ENCODE results near the gene CELSR3. TPM values are rescaled to one million over a fixed set of nuclear protein-coding genes. Genes with fewer than 3 reads are reported as not detected.

The CELSR3 gene
- total RNA-seq, 1 experiment from 2014 or later, result 1.9 TPM

DNA sequence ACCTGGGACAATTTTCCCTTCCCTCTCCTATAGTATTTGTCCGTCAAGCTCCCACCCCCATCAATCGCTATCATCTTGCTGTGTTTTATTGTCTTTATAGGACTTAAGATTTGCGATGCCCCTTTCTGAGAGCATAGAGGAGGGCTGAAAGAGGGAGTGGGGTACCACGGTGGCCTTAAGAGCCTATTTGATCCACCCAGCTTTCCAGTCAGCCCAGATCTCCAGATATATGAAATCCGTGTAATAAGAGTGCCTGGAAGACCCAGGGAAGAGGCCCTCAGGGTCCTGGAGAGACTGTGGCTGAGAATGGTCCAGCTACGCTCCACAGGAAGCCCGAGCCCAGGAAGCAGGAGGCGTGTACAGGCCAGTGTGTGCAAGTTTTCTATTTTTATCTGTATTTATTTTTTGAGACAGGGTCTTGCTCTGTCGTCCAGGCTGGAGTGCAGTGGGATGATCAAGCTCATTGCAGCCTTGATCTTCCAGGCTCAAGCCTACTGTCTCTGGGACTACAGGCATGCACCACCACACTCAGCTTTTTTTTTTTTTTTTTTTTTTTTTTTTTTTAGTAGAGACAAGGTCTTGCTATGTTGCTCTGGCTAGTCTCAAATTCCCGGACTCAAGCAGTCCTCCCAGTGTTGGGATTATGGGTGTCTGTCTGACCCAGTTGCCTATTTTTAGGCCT lies 24.0 kb upstream of the CELSR3 start:
- no peak for DNase-seq (ENCODE audit: low read depth)

DNA sequence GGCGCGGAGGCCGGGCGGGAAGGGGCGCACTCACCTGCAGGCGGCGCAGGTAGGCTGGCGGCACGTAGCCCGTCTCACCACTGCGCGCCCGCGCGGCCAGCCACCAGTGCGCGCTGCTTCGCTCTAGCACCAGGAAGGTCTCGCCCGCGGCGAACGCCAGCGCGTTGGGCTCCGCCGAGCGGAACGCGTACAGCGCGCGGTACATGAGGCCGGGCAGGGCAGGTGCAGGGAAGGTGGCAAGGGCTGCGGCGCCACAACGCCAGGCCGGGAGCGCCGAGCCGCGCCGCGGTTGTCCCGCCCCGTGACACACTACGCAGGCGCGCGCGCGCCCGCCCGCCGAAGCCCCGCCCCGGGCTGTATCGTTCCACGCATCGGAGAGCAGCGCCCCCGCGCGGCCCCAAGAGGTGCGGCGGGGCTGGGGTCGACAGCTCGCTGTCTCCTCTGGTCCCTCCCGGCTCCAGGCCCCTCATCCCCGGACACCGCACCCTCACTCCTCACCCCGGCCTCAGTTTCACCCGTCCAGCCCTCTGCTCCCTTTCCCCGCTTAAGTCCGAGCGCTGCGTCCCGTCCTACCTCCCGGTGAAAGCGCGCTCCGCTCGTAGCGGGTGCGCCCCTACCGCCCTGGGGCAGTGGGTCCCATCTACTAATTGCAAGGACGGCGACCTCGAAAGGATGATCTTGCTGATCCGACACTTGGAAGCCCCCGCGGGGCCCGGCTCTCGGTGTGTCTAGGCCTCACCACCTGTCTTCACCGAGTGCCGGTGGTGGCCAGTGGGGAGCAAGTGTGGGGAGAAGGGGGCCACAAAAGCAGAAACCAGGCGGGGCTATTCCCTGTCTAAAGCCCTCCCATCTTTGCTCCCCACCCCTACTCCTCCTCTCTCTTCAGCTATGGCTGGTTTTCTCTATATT lies 23.2 kb upstream of the CELSR3 start, which contains the start of gene NCKIPSD:
TSS of gene NCKIPSD (minus strand) at position 313 of the 909 bp plus-strand sequence. CDS start at position 205, 108 bp downstream.
- peak; percentile 87 for DNase-seq (ENCODE audit: low read depth)

DNA sequence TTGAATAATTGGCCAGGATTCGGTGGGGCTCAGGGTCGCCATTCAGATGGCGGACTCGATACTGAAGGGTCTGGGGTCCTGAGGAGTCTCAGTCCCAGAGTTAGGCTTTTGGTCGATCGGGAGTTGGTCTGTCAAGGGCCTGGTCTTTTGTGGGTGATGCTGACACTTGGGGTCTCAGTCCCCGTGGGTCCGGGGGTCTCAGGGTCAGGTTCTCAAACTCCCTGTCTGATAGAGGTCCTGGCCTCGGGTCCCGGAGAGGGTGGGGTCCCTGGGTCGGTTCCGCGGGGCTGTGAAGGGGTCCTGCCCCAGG lies 22.6 kb upstream of the CELSR3 start:
- DNase-seq (ENCODE audit: low read depth), result no peak

DNA sequence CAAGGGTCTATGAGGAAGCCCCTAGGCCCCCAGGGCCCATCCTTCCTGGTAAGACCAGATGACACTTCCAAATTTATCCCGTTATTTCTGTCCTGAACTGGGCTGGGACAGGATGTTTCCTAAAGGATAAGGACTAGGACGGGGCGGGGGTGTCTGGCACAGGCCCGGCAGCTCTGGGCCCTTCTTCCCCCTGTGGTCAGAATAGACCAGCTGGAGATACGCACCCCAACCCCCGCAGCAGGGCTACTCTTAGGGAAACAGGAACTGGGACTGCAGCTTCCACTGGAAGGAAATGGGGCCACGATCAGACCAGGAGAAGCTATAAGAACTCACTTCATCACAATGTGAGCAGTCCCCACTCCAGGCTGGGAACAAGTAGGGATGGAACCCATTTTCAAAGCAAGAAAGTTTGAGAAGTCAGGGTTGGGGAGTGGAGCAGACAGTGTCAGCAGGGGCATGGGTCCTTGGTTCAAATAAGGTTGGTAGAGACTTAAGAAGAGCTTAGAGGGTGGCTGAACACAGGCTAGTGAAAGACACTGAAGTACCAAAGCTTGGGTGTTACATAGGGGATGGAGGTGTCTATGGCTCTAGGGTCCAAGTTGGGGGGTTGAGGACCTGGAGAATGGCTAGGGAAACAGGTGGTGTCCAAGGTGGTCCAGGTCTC lies 21.9 kb upstream of the CELSR3 start:
- DNase-seq (ENCODE audit: low read depth), result no peak

DNA sequence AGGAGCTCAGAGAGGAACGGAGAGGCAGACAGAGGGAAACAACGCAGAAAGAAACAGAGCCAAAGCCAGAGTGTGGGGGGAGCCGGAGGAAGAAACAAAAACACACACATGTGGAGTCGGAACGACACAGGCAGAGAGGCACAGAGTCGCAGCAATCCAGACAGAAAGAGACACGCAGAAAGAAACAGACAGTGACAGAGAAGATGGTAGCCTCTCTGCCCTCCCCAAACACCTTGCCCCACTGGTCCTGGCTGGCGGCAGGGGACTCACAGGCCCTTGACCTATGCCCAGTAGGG lies 21.3 kb upstream of the CELSR3 start:
- no peak for DNase-seq (ENCODE audit: low read depth)

DNA sequence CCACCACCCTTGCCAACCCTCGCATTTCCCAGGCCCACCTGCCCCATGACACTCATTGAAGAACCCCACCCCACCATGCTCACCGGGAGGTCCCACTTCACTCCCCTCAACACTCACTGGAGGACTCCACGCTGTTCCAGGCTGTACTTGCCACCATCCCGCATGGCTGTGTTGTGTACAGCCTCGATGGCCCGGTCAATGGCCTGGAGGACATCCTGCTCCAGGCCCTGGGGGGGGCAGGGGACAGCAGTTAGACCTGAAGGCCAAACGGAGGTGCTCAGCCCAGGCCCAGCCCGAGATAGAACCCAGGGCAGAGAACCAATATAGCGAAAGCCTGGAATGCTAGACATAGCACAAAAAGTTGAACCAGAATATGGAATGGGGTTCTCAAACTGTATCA lies 20.1 kb upstream of the CELSR3 start:
- no peak for DNase-seq (ENCODE audit: low read depth)

DNA sequence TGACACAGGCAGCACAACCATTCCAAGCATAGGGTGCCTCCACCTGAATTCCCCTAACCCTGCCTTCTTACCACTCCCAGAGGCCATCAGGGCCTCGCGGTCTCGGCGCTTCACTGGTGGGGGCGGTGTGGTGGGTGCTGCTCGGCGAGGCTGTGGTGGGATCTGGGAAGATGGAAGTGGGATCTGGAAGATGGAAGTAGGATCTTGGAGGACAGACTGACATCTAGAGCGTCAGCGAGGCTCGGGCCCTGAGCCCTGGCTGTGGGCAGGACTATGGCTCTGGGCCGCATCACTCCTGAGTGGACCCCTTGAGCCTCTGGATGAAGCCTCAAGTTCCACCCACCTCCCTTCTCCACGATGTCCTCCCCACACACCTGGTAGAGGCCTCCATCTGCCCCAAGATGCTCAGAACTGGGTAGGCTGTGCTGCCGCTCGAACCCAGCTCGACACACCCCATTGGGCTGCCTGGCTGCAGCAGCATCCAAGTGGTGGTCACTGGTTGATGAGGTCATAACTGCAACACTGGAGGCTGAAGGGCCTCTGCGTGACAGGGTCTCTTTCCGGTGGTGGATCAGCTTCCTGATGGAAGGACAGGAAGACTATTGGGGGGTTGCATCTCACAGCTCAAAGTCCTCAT lies 19.4 kb upstream of the CELSR3 start:
- DNase-seq (ENCODE audit: low read depth), result no peak

DNA sequence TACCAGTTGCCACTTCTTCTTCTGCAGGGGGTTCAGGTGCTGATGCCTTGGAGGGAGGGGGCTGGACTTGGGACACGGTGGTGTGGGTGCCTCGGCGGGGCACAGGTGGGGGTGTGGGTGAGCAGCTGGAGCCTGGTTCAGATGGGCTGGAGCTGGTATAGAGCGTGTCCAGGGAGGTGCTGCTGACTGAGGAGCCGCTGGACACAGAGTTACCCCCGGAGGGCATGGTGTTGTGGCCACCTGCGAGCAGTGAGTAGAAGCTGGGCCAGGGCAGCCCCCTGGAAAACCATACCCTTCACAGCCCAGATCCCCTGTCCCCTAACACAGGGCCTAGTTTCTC lies 18.8 kb upstream of the CELSR3 start:
- DNase-seq (ENCODE audit: low read depth), result no peak

DNA sequence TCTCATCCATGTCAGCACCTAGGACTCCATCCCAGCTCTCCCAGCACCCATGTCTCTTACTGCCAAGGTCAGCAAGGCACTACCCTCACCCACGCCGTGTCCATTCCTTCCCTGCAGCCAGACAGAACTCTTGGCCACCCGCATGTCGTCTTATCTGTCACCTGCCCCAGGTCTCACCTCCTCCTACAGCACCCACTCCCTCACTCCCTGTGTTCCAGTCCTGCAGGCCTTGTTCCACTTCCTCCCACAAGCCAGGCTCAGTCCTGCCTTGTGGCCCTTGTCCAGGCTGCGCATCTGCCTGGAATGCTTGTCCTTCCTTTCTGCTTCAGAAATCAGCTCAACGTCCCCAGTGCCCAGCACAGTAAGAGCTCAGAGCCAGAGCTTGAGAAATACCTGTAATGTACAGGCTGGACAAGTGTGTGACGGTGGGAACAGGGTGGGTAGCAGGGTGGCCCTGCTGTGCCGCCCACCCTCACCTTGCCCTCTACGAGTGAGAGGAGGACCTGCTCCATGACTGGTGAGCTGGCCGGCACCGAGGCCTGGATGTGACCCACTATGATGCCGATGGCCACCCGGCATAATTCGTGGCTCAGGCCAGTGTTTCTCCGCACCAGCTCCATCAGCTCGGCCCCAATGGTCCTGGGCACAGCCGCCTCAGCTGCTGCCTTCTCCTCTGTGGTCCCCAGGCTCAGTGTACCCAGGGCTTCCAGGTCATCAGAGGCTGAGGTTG lies 18.3 kb upstream of the CELSR3 start:
- DNase-seq (ENCODE audit: low read depth), result no peak

DNA sequence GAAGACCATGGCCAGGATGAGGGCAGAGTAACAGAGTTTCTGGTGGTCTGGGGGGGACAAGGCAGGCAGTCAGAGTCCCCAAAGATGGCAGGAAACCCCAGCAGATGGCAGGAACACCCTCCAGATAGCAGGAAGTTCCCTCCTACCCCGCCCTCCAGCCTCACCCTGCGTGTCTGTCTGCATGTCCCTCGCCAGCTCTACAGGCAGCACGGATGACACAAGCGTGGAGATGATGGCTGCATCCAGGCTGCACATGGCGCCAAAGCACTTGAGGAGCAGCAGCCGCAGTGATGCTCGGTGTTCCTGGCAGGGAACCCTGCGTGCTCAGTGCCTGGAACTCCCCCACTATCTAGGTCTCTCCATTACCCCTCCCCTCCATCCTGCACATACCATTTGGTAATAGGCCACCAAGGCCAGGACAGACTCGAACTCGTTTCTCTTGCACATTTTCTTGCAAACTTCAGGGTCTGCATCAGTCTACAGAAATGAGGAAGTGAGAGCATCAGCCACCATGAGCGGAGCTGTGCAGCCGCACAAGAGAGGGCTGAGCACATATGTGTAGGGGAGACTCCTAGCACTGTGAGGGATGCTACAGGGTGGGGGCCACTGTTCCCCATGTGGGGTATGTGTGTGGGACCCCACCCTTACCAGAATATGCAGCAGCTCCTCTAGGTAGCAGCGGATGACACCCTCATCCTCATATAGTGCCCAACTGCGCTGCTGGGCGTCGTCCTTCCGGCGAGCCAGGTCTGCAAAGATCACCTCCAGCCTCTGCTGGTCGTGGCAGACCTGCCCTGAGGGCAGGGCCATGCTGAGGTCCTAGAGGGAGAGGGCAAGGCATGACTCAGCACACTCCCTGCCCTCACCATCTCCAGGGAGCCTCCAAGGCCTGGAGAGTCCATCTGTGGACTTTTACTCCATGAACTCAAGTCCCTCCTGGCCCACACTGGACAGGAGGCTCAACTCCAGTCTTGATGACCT lies 17.0 kb upstream of the CELSR3 start:
- DNase-seq (ENCODE audit: low read depth), result no peak

DNA sequence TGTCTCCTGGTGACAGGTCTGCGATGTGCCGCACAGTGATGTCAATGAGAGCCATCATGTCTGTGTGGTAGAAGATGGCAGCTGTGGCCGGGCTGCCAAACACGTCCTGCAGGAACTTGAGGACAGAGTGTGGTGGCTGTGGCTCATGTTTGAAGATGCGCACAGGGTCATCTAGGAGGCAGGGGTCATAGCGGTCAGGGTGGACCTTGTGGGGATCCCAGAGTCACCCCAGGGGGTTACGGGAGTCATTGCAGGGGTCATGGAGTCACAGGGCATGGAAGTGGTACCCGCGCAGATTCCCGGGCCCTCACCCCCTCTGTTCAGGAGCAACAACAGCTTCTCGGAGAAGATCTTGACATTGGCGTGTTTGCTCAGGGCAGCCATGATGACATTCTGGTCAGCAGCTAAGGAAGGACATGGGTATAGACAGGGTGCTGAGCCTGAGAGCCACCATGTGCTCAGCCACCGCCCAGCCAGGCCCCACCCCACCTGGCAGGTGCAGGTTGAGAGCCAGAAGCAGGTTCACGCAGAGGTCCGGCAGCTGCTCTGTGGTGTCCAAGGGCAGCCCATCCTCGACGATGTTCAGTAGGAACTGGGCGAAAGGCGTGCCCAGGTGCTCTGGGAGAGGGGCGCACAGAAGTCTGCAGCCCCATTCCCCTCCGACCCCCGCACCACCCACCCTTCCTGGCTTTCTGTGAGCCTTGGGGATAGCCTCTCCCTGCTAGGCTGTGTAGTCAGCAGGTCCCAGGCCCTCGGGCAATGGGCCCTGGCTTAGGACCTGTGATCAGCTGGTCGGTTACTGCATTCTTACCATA lies 16.1 kb upstream of the CELSR3 start:
- DNase-seq (ENCODE audit: low read depth), result no peak

DNA sequence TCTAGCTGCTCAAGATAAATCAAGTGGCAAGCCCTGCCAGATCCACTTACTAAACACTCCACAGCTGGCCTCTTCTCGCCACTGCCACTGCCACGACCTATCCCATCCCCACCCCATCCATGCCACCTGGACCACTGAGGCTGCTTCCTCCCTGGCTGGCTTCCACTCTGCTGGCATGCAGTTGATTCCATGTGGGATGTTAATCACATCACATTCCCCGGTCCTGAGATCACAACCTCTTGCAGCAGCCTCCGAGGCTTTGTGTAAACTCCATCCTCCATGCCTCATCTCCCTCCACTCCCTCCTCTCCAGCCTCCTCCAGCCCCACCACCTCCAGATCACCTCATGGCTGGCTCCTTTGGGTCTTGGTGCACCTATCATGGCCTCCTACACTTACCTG lies 15.4 kb upstream of the CELSR3 start:
- no peak for DNase-seq (ENCODE audit: low read depth)

DNA sequence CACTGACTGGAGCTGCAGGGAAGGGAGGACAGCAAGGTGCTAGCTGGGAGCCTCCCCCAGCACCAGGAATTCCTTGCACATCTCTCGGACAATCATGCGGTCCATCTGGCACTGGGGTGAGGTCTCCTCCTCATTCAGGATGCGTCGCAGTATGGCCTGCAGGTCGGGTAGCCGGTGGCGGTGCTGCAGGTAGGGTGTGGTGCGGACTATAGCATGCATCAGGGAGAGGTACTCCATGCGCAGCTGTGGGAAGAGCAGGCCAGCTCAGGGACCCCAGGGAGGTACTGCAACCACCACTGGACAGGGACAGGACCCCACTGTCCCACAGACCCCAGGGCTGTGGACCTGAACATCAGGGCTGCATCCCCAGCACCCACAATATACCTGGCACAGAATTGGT lies 11.8 kb upstream of the CELSR3 start:
- DNase-seq (ENCODE audit: low read depth), result no peak

DNA sequence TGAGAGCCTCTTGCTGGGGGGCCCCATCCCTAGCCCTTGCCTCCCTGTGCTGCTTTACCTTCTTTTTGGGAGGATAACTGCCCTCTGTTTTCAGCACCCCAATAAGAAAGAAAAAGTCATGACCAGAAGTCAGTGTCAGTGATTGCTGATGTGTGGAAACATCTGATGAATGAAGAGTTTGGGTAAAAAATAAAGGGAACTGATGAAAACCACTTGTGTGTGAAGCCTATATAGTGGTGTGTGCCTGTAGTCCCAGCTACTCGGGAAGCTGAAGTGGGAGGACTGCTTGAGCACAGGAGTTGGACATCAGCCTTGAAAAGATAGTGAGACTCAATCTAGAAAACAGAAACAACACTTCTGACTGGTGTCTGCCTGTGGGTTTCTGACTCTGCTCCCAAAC lies 9.8 kb upstream of the CELSR3 start:
- no peak for DNase-seq (ENCODE audit: low read depth)

DNA sequence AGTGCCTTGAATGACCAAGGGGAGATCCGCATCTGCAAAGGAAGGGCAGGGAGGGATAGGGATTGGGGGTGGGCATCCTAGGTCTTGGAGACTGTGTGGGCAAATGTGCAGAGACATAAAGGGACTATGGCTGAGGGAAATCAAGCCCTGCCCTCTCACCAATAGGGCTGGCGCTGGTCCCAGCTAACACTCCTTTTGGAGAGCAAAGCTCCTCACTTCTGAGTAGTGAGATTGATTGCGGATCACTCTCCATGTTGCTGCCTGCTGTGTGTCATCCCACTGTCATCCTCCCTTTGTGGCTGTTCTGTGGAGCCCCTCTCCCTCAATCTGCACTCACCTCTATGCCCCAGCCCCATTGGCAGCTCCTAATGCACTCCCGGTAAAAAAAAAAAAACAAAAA lies 2.2 kb upstream of the CELSR3 start:
- no peak for DNase-seq (ENCODE audit: low read depth)

DNA sequence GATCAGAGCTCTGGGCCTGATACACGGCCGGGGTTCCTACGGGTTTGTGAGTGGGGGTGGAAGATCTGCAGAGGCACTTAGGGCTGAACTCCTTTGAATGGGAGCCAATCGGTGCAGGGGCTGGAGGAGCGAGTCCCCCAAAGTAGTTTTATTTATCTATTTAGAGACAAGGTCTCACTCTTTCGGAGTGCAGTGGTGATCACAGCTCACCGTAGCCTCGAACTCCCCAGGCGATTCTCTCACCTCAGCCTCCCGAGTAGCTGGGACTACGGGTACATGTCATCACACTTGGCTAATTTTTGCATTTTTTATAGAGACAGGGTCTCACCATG lies 1.6 kb upstream of the CELSR3 start:
- no peak for DNase-seq (ENCODE audit: low read depth)

DNA sequence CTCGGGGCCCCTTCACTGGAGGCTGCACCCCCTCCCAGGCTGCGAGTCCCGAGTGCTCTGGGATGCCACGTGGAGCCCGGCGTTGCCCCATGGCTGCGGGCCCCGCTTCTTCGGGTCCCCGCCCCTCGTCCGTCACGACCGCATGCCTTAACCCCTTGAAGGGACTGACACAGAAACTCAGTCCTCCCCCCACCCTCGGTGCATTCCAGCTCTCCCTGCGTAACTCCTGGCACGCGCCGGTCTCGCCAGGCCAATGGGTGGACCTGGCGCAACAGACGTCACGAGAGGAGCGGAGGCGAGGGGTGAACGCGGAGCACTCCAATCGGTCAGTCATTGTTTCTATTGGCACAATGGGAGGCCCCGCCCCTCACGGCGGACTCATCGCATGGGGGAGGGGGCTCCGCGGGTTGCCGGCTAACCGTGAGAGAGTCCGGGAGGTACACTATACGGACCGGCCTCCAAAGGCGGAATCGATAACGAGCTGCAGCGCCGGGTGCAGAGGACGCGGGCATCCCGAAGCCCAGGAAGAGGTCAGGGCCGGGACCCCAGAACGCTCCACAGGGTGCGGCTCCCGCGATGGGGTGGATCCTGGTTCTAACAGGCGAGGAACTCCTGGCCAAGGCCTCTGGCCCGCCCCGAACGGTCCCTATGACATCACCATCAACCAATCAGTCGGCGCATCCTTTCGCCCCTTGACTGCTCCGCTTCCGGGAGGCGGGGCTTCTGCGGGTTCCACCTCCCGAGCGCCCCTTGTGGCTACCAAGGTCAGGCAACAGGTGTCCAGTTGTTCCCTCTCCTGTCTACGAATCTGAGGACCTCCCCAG lies 1.0 kb upstream of the CELSR3 start:
- peak; percentile 98 for DNase-seq (ENCODE audit: low read depth)

DNA sequence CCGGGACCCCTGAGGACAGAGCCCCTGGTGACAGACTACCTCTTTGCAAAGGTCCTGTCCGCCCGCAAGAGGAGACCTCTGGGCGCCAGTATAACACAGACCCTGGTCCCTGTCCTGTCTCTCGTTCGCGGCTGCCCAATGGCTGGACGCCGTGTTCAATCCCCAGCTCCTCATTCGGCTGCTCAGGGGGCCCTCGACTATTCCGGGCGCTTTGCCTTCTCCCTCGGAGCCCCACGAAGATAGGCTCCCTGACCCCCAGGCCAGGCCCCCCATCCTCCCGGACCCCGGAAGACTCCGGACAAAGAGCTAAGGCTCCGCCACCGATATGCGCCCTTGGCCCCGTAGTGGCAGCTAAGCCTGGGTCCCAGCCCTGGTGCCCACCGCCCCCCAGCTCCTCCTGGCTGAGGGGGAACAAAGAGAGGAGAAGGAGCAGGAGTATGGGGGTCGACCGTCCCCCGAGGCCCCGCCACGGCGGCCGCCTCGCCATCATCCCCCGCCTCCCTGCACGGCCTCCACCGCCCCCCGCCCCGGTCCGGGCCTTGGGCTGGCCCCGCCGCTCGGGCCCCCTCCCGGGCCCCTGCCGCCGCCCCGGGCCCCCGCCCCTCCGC lies 437 bp downstream of the CELSR3 start:
- peak; percentile 24 for DNase-seq (ENCODE audit: low read depth)
